Suprapubic skin (tissue), 4 donors: ENCODE measurements around the gene SPAG16. TPM values are rescaled to one million over a fixed set of nuclear protein-coding genes. Genes with fewer than 3 reads are reported as not detected.

Experiments used
- DNase-seq, 2 donors: peaks; one replicate each; pipeline ENCODE4 v3.0.0-alpha.2; 2019; ENCODE audit warnings: low spot score in 2 of 2
- H3K27ac ChIP-seq: fragments of 200-600 bp; sonication (generic); one replicate; pipeline ENCODE4 v1.5.1; 2019
- H3K27me3 ChIP-seq: fragments of 200-600 bp; sonication (generic); one replicate; pipeline ENCODE4 v1.5.1; 2019
- H3K36me3 ChIP-seq: fragments of 200-600 bp; sonication (generic); one replicate; pipeline ENCODE4 v1.5.1; 2019
- H3K4me1 ChIP-seq: fragments of 200-600 bp; sonication (generic); one replicate; pipeline ENCODE4 v1.5.1; 2019
- H3K4me3 ChIP-seq: fragments of 200-600 bp; sonication (generic); one replicate; pipeline ENCODE4 v1.5.1; 2019; ENCODE audit warnings: mild to moderate bottlenecking
- H3K9me3 ChIP-seq: fragments of 200-600 bp; sonication (generic); one replicate; pipeline ENCODE4 v1.5.1; 2019
- CTCF ChIP-seq, 2 donors: fragments of 200-600 bp in 1 of 2; fragments of 450-650 bp in 1 of 2; sonication (generic) in 1 of 2; IDR thresholded peaks; one replicate each; pipeline ENCODE4 v1.5.1; 2016 to 2019; ENCODE audit warnings: antibody characterized with exemption in 2 of 2, mild to moderate bottlenecking in 1 of 2, moderate library complexity in 1 of 2
- EP300 ChIP-seq: sonication (generic); formaldehyde crosslinking; IDR thresholded peaks from one replicate; pipeline ENCODE4 v1.6.1; 2017; ENCODE audit warnings: antibody characterized with exemption
- POLR2A ChIP-seq, 2 donors: fragments of 450-650 bp; IDR thresholded peaks; one replicate each; pipeline ENCODE4 v1.6.1; 2017; ENCODE audit warnings: antibody characterized with exemption in 2 of 2, mild to moderate bottlenecking in 2 of 2, moderate library complexity in 2 of 2
- POLR2AphosphoS5 ChIP-seq, 3 donors: sonication (generic); formaldehyde crosslinking; IDR thresholded peaks; one replicate each; pipeline ENCODE4 v1.6.1; 2017; ENCODE audit warnings: antibody characterized with exemption in 3 of 3
- WGBS: methylation state at CpG from one replicate; pipeline ENCODE4 v1.1.5; 2018; 5-methylcytosine and 5-hydroxymethylcytosine counted together
- total RNA-seq, 4 donors: library from RNA; depleted of rRNA; stranded (reverse); fragments of >200 nt; gene quantifications; one replicate each; pipeline ENCODE4 v1.1.0, GENCODE V29; 2016

SPAG16 gene
- total RNA-seq, 4 donors from 2014 or later, result 17.5 to 31.4 (median 22.0) TPM

GRCh38 chr2:214196260-214196659, 912.0 kb downstream of the SPAG16 start:
- H3K4me3 ChIP-seq, result no peak overlapping the region
- H3K4me1 ChIP-seq, result no peaks in the 10 kb centered on the region
- no peak for DNase-seq
- H3K9me3 ChIP-seq, result no peaks in the 10 kb centered on the region
- TF ChIP-seq POLR2A (IDR thresholded peaks at IDR 0.05), result no peak
- no peaks in the 10 kb centered on the region for H3K27me3 ChIP-seq
- no peak overlapping the region for H3K27ac ChIP-seq
- no peaks in the 10 kb centered on the region for H3K36me3 ChIP-seq
- 84% methylated on average over 2 of the region's 2 CpGs for WGBS

- Histone ChIP-seq H3K36me3 (no peaks in the 10 kb centered on the region), H3K27ac (no peak overlapping the region), H3K4me1 (no peaks in the 10 kb centered on the region), H3K4me3 (no peak overlapping the region), H3K27me3 (no peaks in the 10 kb centered on the region), H3K9me3 (no peaks in the 10 kb centered on the region)
- DNase-seq, result no peak
- no peak for TF ChIP-seq CTCF (IDR thresholded peaks at IDR 0.05)
- no peak for TF ChIP-seq POLR2A (IDR thresholded peaks at IDR 0.05)
- TF ChIP-seq EP300, result no peak
- TF ChIP-seq POLR2AphosphoS5 (IDR thresholded peaks at IDR 0.05), result no peak
- 82% methylated on average over 2 of the region's 2 CpGs for WGBS
These were observed 917.6 kb downstream of the SPAG16 start for GRCh38 chr2:214201892-214202291.

GRCh38 chr2:214203214-214203613, 919.0 kb downstream of the SPAG16 start:
- Histone ChIP-seq H3K36me3 (no peaks in the 10 kb centered on the region), H3K27me3 (no peaks in the 10 kb centered on the region), H3K4me3 (no peak overlapping the region), H3K4me1 (no peaks in the 10 kb centered on the region), H3K27ac (no peak overlapping the region), H3K9me3 (no peaks in the 10 kb centered on the region)
- no peak for DNase-seq
- 31% methylated on average over 3 of the region's 3 CpGs for WGBS
- TF ChIP-seq POLR2AphosphoS5 (IDR thresholded peaks at IDR 0.05), result no peak
- TF ChIP-seq POLR2A (IDR thresholded peaks at IDR 0.05), result no peak
- TF ChIP-seq EP300, result no peak
- TF ChIP-seq CTCF (IDR thresholded peaks at IDR 0.05), result no peak

- Histone ChIP-seq H3K4me3 (no peak overlapping the region), H3K27ac (no peak overlapping the region), H3K36me3 (no peaks in the 10 kb centered on the region), H3K4me1 (no peaks in the 10 kb centered on the region), H3K9me3 (no peaks in the 10 kb centered on the region), H3K27me3 (no peaks in the 10 kb centered on the region)
- 93% methylated on average over 4 of the region's 5 CpGs for WGBS
- DNase-seq, result no peak
- TF ChIP-seq CTCF (IDR thresholded peaks at IDR 0.05) (no peak), POLR2A (IDR thresholded peaks at IDR 0.05) (no peak), EP300 (no peak), POLR2AphosphoS5 (IDR thresholded peaks at IDR 0.05) (no peak)
These were observed 919.6 kb downstream of the SPAG16 start for GRCh38 chr2:214203744-214204289.

GRCh38 chr2:214215107-214215506, 930.8 kb downstream of the SPAG16 start:
- H3K4me3 ChIP-seq, result no peak overlapping the region
- no peaks in the 10 kb centered on the region for H3K27me3 ChIP-seq
- no peaks in the 10 kb centered on the region for H3K36me3 ChIP-seq
- H3K9me3 ChIP-seq, result no peaks in the 10 kb centered on the region
- no peak overlapping the region for H3K27ac ChIP-seq
- no peaks in the 10 kb centered on the region for H3K4me1 ChIP-seq
- WGBS, result 74% methylated on average over 1 of the region's 1 CpG
- DNase-seq, result no peak
- TF ChIP-seq POLR2A (IDR thresholded peaks at IDR 0.05) (no peak), EP300 (no peak), POLR2AphosphoS5 (IDR thresholded peaks at IDR 0.05) (no peak), CTCF (IDR thresholded peaks at IDR 0.05) (no peak)

GRCh38 chr2:214217136-214217535, 932.9 kb downstream of the SPAG16 start:
- Histone ChIP-seq H3K9me3 (no peaks in the 10 kb centered on the region), H3K27ac (no peak overlapping the region), H3K4me1 (no peaks in the 10 kb centered on the region), H3K27me3 (no peaks in the 10 kb centered on the region), H3K4me3 (no peak overlapping the region), H3K36me3 (no peaks in the 10 kb centered on the region)
- WGBS, result 62% methylated on average over 2 of the region's 2 CpGs
- no peak for DNase-seq
- TF ChIP-seq POLR2AphosphoS5 (IDR thresholded peaks at IDR 0.05) (no peak), EP300 (no peak), CTCF (IDR thresholded peaks at IDR 0.05) (no peak), POLR2A (IDR thresholded peaks at IDR 0.05) (no peak)
